GM19468 (cell line): ENCODE results near the gene SSBP2.
"Not testable (repeated sequence)": the region's sequence is repeated elsewhere in the genome, so short reads cannot be mapped to it uniquely, and the experiment has no call there.

Experiments
- ATAC-seq: cut with Tn5 transposase; IDR thresholded peaks from one replicate; pipeline ENCODE4 v1.9.1; 2021; ENCODE audit warnings: mild to moderate bottlenecking, moderate library complexity, moderate number of reproducible peaks; ENCODE audit not compliant: unreplicated experiment; ENCODE audit errors: extremely low read depth

Gene SSBP2

GRCh38 chr5:81687292-81687691 is 63.6 kb downstream of the SSBP2 start:
- no peak for ATAC-seq

GRCh38 chr5:81685471-81685870 is 65.4 kb downstream of the SSBP2 start:
- ATAC-seq, result no peak

GRCh38 chr5:81679885-81680284 is 71.0 kb downstream of the SSBP2 start:
- ATAC-seq, result no peak

GRCh38 chr5:81675420-81675819 is 75.5 kb downstream of the SSBP2 start:
- no peak for ATAC-seq

- ATAC-seq, result no peak
Observed at GRCh38 chr5:81665795-81666194, 85.1 kb downstream of the SSBP2 start.

- ATAC-seq, result not testable (repeated sequence)
Observed at GRCh38 chr5:81660624-81661023, 90.3 kb downstream of the SSBP2 start.

GRCh38 chr5:81657386-81657785 is 93.5 kb downstream of the SSBP2 start:
- ATAC-seq, result no peak

GRCh38 chr5:81656783-81657182 is 94.1 kb downstream of the SSBP2 start:
- ATAC-seq, result no peak

- ATAC-seq, result no peak
Observed at GRCh38 chr5:81650987-81651386, 99.9 kb downstream of the SSBP2 start.

GRCh38 chr5:81646469-81646995 is 104.4 kb downstream of the SSBP2 start:
- no peak for ATAC-seq

- no peak for ATAC-seq
Observed at GRCh38 chr5:81642210-81642609, 108.7 kb downstream of the SSBP2 start.

- ATAC-seq, result no peak
Observed at GRCh38 chr5:81639556-81639955, 111.3 kb downstream of the SSBP2 start.

- ATAC-seq, result no peak
Observed at GRCh38 chr5:81638471-81638870, 112.4 kb downstream of the SSBP2 start.

- ATAC-seq, result no peak
Observed at GRCh38 chr5:81633891-81634290, 117.0 kb downstream of the SSBP2 start.

GRCh38 chr5:81633471-81633870 is 117.4 kb downstream of the SSBP2 start:
- ATAC-seq, result no peak

GRCh38 chr5:81632679-81633078 is 118.2 kb downstream of the SSBP2 start:
- ATAC-seq, result no peak

- ATAC-seq, result no peak
Observed at GRCh38 chr5:81631621-81632020, 119.3 kb downstream of the SSBP2 start.

- ATAC-seq, result peak; percentile 47
Observed at GRCh38 chr5:81631124-81631523, 119.8 kb downstream of the SSBP2 start.

- ATAC-seq, result no peak
Observed at GRCh38 chr5:81630684-81631083, 120.2 kb downstream of the SSBP2 start.

- ATAC-seq, result no peak
Observed at GRCh38 chr5:81629986-81630385, 120.9 kb downstream of the SSBP2 start.

GRCh38 chr5:81628061-81628460 is 122.8 kb downstream of the SSBP2 start:
- ATAC-seq, result not testable (repeated sequence)

GRCh38 chr5:81626524-81626923 is 124.4 kb downstream of the SSBP2 start:
- ATAC-seq, result no peak
